Activated CD8-positive, alpha-beta memory T cell treated with anti-CD3 and anti-CD28 coated beads, Interleukin-2, amount 50 U/mL, for 24 hours (primary cell): ENCODE results near the gene MCM10.

Experiments used
- DNase-seq: peaks from one replicate; pipeline ENCODE4 v3.0.0-alpha.2; 2020; ENCODE audit errors: extremely low read depth

Gene MCM10

DNA sequence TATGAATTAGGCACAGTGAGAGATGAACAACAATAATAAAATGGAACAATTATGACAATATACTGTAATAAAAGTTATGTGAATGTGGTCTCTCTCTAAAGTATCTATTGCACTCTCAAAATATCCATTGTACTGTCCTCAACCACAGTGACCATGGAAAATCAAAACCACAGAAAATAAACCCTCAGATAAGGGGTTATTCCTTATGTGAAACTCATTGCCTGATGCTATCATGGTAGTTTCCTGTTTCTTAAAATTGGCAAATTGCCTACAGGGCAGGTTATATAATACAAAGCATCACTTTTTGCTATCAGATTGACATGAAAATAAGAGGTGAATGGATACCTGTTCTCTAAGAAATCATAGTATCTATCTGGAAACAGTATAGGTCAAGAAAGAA lies 3.8 kb downstream of the MCM10 start:
- no peak for DNase-seq

DNA sequence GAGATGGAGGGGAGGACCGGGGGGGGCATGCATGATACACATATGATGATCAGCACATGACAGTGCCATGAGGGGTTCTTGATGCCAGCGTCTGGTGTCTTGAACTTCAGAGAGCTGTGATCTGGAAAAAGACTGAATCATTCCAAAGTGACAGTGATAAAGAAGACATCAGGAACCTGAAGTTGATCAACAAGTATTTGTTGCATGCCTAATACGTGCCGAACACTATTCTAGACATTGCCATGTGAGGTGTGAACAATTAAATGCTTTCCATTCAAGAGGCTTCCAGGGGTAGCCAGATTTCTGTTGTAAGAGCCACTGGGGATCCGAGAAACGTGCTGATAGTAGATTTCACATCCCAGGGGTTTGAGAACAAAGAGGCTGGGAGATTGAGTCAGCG lies 6.2 kb downstream of the MCM10 start:
- no peak for DNase-seq

- no peak for DNase-seq
Measured at GRCh38 chr10:13168781-13169180, 7.4 kb downstream of the MCM10 start.

GRCh38 chr10:13173616-13174015 lies 12.3 kb downstream of the MCM10 start:
- DNase-seq: no peak

GRCh38 chr10:13180788-13181187 lies 19.4 kb downstream of the MCM10 start:
- DNase-seq: no peak

- DNase-seq: no peak
Measured at GRCh38 chr10:13182424-13182823, 21.1 kb downstream of the MCM10 start.

DNA sequence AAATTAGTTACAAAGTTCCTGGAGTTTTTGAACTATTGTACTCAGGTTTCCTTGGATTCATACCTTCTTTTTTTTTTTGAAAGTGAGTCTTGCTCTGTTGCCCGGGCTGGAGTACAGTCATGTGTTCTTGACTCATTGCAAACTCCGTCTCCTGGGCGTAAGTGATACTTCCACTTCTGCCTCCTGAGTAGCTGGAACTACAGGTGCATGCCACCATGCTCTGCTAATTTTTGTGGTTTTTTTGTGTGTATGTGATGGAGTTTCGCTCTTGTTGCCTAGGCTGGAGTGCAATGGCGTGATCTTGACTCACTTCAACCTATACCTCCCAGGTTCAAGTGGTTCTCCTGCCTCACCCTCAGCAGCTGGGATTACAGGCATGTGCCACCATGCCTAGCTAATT lies 22.3 kb downstream of the MCM10 start:
- no peak for DNase-seq

- no peak for DNase-seq
Measured at GRCh38 chr10:13184276-13184675, 22.9 kb downstream of the MCM10 start.

GRCh38 chr10:13184730-13185514 lies 23.6 kb downstream of the MCM10 start:
- DNase-seq: no peak

GRCh38 chr10:13187135-13187534 lies 25.8 kb downstream of the MCM10 start:
- DNase-seq: no peak

GRCh38 chr10:13188593-13188992 lies 27.2 kb downstream of the MCM10 start:
- no peak for DNase-seq

- DNase-seq: no peak
Measured at GRCh38 chr10:13189961-13190360, 28.6 kb downstream of the MCM10 start.

DNA sequence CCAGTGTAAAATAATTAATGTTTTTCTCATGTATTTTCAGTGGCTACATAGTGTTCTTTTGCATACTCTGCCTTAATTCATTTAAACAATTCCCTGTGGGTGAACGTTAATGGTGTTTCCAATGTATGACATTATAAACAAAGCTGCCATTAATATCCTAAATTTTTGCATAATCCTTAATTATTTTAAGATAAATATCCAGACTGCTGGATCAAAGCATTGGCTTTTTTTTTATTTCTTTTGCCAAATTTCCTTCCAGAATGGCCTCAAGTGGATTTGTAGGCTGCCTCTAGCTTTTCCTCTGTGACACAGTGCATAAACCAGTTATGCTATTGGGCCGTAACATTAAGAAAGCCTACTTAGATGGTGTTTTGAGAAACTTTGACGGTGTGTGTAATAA lies 29.5 kb downstream of the MCM10 start:
- DNase-seq: no peak

DNA sequence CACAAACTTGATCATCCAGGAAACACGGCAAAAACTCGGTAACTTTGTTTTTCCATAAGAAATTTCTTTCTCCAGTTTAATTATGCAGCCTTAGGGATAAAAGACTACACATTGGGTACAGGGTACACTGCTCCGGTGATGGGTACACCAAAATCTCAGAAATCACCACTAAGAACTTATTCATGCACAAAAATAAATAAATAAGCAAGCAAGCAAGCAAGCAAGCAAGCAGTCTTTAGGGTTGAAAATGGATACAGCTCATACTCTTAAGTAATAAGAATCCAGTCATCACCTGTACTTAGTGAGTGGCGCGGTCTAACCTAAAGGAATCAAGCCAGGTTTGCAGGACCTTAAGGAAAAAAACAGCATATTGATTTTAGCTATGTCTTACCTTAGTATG lies 30.0 kb downstream of the MCM10 start:
- DNase-seq: no peak

GRCh38 chr10:13193637-13194036 lies 32.3 kb downstream of the MCM10 start:
- no peak for DNase-seq

- DNase-seq: no peak
Measured at GRCh38 chr10:13195016-13195415, 33.7 kb downstream of the MCM10 start.

GRCh38 chr10:13201132-13201531 lies 39.8 kb downstream of the MCM10 start:
- DNase-seq: no peak

- no peak for DNase-seq
Measured at GRCh38 chr10:13206091-13206490, 44.7 kb downstream of the MCM10 start.

- DNase-seq: no peak
Measured at GRCh38 chr10:13206546-13207443, 45.4 kb downstream of the MCM10 start.

DNA sequence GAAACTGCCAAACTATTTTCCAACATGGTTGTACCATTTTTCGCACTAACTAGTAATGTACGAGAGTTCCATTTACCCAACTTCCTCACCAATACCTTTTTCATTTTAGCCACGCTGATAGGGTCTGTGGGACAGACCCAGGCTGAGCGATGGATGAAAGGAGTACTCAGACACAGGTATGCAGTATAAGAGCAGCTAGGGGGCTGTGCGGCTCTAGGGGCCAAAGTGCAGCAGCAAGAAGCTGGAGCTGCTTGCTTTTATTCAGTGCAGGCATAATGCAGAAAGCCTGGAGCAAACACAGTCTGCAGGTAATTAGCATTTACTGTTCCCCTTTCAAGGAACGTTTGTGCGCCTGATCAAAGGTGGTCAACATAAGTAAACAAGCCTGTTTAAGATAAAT lies 51.8 kb downstream of the MCM10 start:
- DNase-seq: no peak

- DNase-seq: no peak
Measured at GRCh38 chr10:13218878-13219277, 57.5 kb downstream of the MCM10 start.

DNA sequence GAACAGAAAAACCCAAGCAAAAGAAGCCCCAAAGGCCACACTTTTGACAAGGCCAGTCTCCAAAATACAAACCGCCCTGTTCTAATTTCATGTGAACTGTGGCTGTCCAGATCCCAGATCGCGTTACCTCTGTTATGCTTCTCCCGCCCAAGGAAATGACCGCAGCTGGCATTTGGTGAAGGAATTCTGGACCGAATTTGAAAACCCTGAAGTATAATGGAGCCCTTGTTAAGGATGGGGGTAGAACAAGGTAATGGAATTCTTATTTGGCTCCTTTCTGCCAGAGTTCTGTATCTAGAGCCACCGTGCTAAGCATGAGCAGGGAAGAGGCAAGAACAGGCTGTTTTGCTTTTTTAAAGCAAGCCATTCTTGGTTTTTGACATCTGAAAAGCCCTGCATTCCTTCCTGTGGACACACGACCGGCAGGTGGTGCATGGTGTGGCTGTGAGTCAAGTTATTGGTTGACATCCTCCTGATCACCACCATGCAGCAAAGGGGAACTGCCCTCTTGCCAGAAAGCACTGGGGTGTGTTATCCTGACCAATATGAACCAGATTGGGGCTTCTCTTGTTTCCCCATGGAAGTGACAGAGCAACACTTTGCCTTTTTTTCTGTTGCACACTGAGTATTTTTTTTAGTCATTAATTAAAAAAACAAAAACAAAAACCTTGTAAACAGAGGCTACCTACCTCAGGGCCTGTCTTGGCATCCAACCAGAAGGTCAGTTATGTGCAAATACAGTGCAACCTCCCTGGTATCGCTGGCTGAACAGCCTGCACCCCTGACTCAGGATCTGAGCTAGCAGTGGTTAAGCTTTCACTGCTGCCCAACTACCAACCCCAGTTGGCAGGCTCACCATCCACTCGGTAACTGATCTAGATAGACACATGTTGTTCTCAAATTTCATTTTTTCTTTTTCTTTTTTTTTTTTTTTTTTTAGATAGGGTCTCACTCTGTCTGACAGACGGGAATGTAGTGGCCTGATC lies 58.6 kb downstream of the MCM10 start:
- no peak for DNase-seq
